Tibial nerve (tissue), 4 donors: ENCODE data around the gene LTBP1.

Experiments used
- CTCF ChIP-seq, 5 experiments: fragments of 200-600 bp in 3 of 5; fragments of 450-650 bp in 2 of 5; sonication (generic) in 3 of 5; IDR thresholded peaks; one replicate each; pipeline ENCODE4 v1.5.1; 2016 to 2019; ENCODE audit warnings: antibody characterized with exemption in 5 of 5, mild to moderate bottlenecking in 3 of 5, moderate library complexity in 2 of 5
- EP300 ChIP-seq, 2 donors: sonication (generic); formaldehyde crosslinking; IDR thresholded peaks; one replicate each; pipeline ENCODE4 v1.6.1; 2017; ENCODE audit warnings: antibody characterized with exemption in 2 of 2, mild to moderate bottlenecking in 1 of 2
- POLR2A ChIP-seq, 2 donors: fragments of 450-650 bp; IDR thresholded peaks; one replicate each; pipeline ENCODE4 v1.6.1; 2017; ENCODE audit warnings: antibody characterized with exemption in 2 of 2, mild to moderate bottlenecking in 2 of 2, moderate library complexity in 2 of 2

- TF ChIP-seq CTCF (IDR thresholded peaks at IDR 0.05) (no peak), POLR2A (IDR thresholded peaks at IDR 0.05) (no peak), EP300 (IDR thresholded peaks at IDR 0.05) (no peak)
These were observed 42.0 kb upstream of the LTBP1 start for GRCh38 chr2:32904751-32905150.
